Gastroesophageal sphincter (tissue), 4 donors: ENCODE measurements around the gene TACR2. TPM values are rescaled to one million over a fixed set of nuclear protein-coding genes. Genes with fewer than 3 reads are reported as not detected.

Experiments used
- ATAC-seq: fragments of 150-250 bp; one replicate; pipeline ENCODE4 v1.9.1; 2016; ENCODE audit warnings: mild to moderate bottlenecking, moderate library complexity
- H3K27ac ChIP-seq, 4 donors: fragments of 200-600 bp; sonication (generic) in 3 of 4; 1 replicate in 3 of 4; 2 replicates in 1 of 4; pipeline ENCODE4 v1.5.1; 2016 to 2019
- H3K27me3 ChIP-seq: fragments of 200-600 bp; sonication (generic); one replicate; pipeline ENCODE4 v1.5.1; 2019
- H3K36me3 ChIP-seq, 2 donors: fragments of 200-600 bp; sonication (generic); one replicate each; pipeline ENCODE4 v1.5.1; 2019; ENCODE audit warnings: control low read depth in 1 of 2
- H3K4me1 ChIP-seq, 3 donors: fragments of 200-600 bp; sonication (generic); 1 replicate in 2 of 3; 2 replicates in 1 of 3; pipeline ENCODE4 v1.5.1; 2016 to 2019; ENCODE audit warnings: control low read depth in 2 of 3
- H3K4me3 ChIP-seq, 2 donors: fragments of 200-600 bp; sonication (generic); one replicate each; pipeline ENCODE4 v1.5.1; 2019; ENCODE audit warnings: mild to moderate bottlenecking in 1 of 2, moderate library complexity in 1 of 2
- H3K9me3 ChIP-seq, 3 donors: fragments of 200-600 bp; sonication (generic); one replicate each; pipeline ENCODE4 v1.5.1; 2017 to 2019; ENCODE audit warnings: control low read depth in 2 of 3
- EP300 ChIP-seq: sonication (generic); formaldehyde crosslinking; IDR thresholded peaks from one replicate; pipeline ENCODE4 v1.6.1; 2017; ENCODE audit warnings: antibody characterized with exemption, mild to moderate bottlenecking
- POLR2A ChIP-seq, 2 donors: fragments of 450-650 bp; IDR thresholded peaks; one replicate each; pipeline ENCODE4 v1.6.1; 2017; ENCODE audit warnings: antibody characterized with exemption in 2 of 2, mild to moderate bottlenecking in 2 of 2, moderate library complexity in 1 of 2
- POLR2AphosphoS5 ChIP-seq: sonication (generic); formaldehyde crosslinking; IDR thresholded peaks from one replicate; pipeline ENCODE4 v1.6.1; 2017; ENCODE audit warnings: antibody characterized with exemption
- WGBS, 2 donors: methylation state at CpG; one replicate each; pipeline ENCODE4 v1.1.5; 2018; ENCODE audit warnings: low coverage in 1 of 2; 5-methylcytosine and 5-hydroxymethylcytosine counted together
- total RNA-seq, 4 donors: library from RNA; depleted of rRNA; stranded (reverse); fragments of >200 nt; gene quantifications; one replicate each; pipeline ENCODE4 v1.1.0, GENCODE V29; 2016
- TF ChIP-seq, protein P1 (sequence below), 4 experiments: fragments of 200-600 bp in 2 of 4; fragments of 450-650 bp in 2 of 4; sonication (generic) in 1 of 4; IDR thresholded peaks; one replicate each; pipeline ENCODE4 v1.5.1; 2017 to 2019; ENCODE audit warnings: antibody characterized with exemption in 4 of 4, mild to moderate bottlenecking in 2 of 4, moderate library complexity in 2 of 4

TACR2 gene
- total RNA-seq, 4 donors from 2014 or later: 37.1 to 176 (median 122) TPM

GRCh38 chr10:69406302-69406811 is 10.4 kb downstream of the TACR2 start:
- H3K4me1 ChIP-seq: peaks cover 0 to 87% (median 40%) of the 10 kb centered on the region in 3 donors
- WGBS, 2 donors: 30% methylated on average over 5 of the region's 5 CpGs; no CpG with 5 or more reads in 1 of the 2 donors
- TF ChIP-seq, protein P1, sequence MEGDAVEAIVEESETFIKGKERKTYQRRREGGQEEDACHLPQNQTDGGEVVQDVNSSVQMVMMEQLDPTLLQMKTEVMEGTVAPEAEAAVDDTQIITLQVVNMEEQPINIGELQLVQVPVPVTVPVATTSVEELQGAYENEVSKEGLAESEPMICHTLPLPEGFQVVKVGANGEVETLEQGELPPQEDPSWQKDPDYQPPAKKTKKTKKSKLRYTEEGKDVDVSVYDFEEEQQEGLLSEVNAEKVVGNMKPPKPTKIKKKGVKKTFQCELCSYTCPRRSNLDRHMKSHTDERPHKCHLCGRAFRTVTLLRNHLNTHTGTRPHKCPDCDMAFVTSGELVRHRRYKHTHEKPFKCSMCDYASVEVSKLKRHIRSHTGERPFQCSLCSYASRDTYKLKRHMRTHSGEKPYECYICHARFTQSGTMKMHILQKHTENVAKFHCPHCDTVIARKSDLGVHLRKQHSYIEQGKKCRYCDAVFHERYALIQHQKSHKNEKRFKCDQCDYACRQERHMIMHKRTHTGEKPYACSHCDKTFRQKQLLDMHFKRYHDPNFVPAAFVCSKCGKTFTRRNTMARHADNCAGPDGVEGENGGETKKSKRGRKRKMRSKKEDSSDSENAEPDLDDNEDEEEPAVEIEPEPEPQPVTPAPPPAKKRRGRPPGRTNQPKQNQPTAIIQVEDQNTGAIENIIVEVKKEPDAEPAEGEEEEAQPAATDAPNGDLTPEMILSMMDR (IDR thresholded peaks at IDR 0.05): no peak
- TF ChIP-seq POLR2AphosphoS5 (peak; percentile 26), EP300 (no peak), POLR2A (IDR thresholded peaks at IDR 0.05) (no peak)
- H3K27ac ChIP-seq: peak overlapping the region in 3 of 4 donors; percentile 92 to 97 (median 96)
- no peak overlapping the region for H3K4me3 ChIP-seq
- H3K27me3 ChIP-seq: no peaks in the 10 kb centered on the region
- ATAC-seq: peak; percentile 5
- no peaks in the 10 kb centered on the region for H3K9me3 ChIP-seq
- H3K36me3 ChIP-seq: peaks cover 0 to 59% of the 10 kb centered on the region in 2 donors

DNA sequence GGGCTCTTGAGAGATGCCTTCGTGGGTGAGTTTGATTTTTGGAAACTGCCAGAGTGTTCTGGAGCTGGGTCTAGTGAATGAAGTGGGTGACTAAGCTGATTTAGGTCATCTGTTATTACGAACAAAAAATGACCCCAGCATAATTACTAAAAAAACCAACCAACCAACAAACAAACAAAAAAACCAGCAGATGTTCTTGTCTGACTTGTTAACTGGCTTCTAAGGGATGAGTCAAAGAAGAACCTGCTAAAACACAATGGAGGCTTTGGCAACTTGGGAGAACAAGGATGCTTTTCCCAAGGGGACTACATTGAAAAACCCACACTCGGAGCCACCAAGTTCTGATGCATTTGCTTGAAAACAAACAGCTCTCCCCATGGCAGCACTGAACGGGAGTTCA is 11.5 kb downstream of the TACR2 start:
- TF ChIP-seq POLR2A (IDR thresholded peaks at IDR 0.05): no peak
- TF ChIP-seq, protein P1 (IDR thresholded peaks at IDR 0.05): no peak
- TF ChIP-seq EP300: no peak
- TF ChIP-seq POLR2AphosphoS5: no peak
- ATAC-seq: no peak
- Histone ChIP-seq H3K4me1 (peaks cover 0 to 76% (median 40%) of the 10 kb centered on the region in 3 donors), H3K9me3 (no peaks in the 10 kb centered on the region), H3K4me3 (no peak overlapping the region), H3K27me3 (no peaks in the 10 kb centered on the region), H3K27ac (peak overlapping the region in 3 of 4 donors; percentile 92 to 97 (median 96)), H3K36me3 (peaks cover 0 to 70% of the 10 kb centered on the region in 2 donors)
- 33 to 48% methylated on average over 1 to 2 of the region's 4 CpGs for WGBS, 2 donors

DNA sequence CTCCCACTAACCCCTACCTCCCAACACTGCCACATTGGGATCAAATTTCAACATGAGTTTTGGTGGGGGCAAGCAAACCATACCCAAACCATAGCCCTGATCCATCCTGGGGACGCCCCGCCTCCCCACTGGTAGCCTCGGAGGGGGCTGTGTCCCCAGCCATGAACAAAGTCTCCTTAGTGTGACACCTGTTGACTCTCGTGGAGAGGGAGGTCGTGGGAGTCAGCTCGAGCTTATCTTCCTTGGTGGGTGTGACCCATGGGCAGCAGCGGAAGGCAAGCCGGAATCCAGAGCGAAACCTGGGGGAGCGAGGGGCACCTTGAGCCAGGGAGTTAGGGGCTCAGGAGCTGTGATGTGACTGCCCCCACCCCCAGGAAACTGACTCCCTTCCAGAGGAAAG is 11.9 kb downstream of the TACR2 start:
- Histone ChIP-seq H3K27me3 (no peaks in the 10 kb centered on the region), H3K36me3 (peaks cover 0 to 74% of the 10 kb centered on the region in 2 donors), H3K27ac (peak overlapping the region in 3 of 4 donors; percentile 22 to 96 (median 92)), H3K4me1 (peaks cover 0 to 72% (median 40%) of the 10 kb centered on the region in 3 donors), H3K4me3 (no peak overlapping the region), H3K9me3 (no peaks in the 10 kb centered on the region)
- TF ChIP-seq, protein P1 (IDR thresholded peaks at IDR 0.05): no peak
- TF ChIP-seq POLR2AphosphoS5: no peak
- no peak for TF ChIP-seq POLR2A (IDR thresholded peaks at IDR 0.05)
- no peak for TF ChIP-seq EP300
- WGBS, 2 donors: 100% methylated on average over 2 of the region's 10 CpGs; no CpG with 5 or more reads in 1 of the 2 donors
- ATAC-seq: no peak

- Histone ChIP-seq H3K27ac (peak overlapping the region in 1 of 4 donors; percentile 96), H3K4me1 (peaks cover 0 to 68% (median 33%) of the 10 kb centered on the region in 3 donors), H3K9me3 (no peaks in the 10 kb centered on the region), H3K36me3 (peaks cover 0 to 87% of the 10 kb centered on the region in 2 donors), H3K27me3 (no peaks in the 10 kb centered on the region), H3K4me3 (no peak overlapping the region)
- 28 to 29% methylated on average over 2 to 3 of the region's 3 CpGs for WGBS, 2 donors
- TF ChIP-seq POLR2AphosphoS5: peak; percentile 82
- TF ChIP-seq, protein P1 (IDR thresholded peaks at IDR 0.05): no peak
- ATAC-seq: no peak
Observed at GRCh38 chr10:69403519-69403918, 13.2 kb downstream of the TACR2 start.

DNA sequence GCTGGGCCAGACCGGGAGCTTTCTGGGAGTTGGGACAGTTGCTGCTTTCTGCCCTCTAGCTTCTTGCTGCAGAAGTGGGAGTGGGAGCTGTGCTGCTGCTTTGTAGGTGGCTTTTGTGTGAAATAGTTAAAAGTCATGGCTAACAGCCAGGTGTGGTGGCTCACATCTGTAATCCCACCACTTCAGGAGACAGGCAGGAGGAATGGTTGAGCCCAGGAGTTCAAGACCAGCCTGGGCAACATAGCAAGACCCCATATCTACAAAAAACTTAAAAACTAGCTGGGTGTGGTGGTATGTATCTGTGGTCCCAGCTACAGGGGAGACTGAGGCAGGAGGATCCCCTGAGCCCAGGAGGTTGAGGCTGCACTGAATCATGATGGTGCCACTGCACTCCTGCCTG is 13.7 kb downstream of the TACR2 start:
- peak overlapping the region in 3 of 4 donors; percentile 29 to 96 (median 48) for H3K27ac ChIP-seq
- peaks cover 0 to 67% (median 31%) of the 10 kb centered on the region in 3 donors for H3K4me1 ChIP-seq
- peaks cover 0 to 91% of the 10 kb centered on the region in 2 donors for H3K36me3 ChIP-seq
- no peak for ATAC-seq
- no peaks in the 10 kb centered on the region for H3K9me3 ChIP-seq
- no peaks in the 10 kb centered on the region for H3K27me3 ChIP-seq
- 60% methylated on average over 1 of the region's 1 CpG; no CpG with 5 or more reads in 1 of the 2 donors for WGBS, 2 donors
- no peak overlapping the region for H3K4me3 ChIP-seq
- TF ChIP-seq POLR2AphosphoS5 (no peak), EP300 (no peak), POLR2A (IDR thresholded peaks at IDR 0.05) (no peak)
- TF ChIP-seq, protein P1 (IDR thresholded peaks at IDR 0.05): no peak
